HG03175 (cell line): ENCODE data around the gene GTF2H1.
"Not testable (repeated sequence)": the region's sequence is repeated elsewhere in the genome, so short reads cannot be mapped to it uniquely, and the experiment has no call there.

Experiments used
- ATAC-seq: cut with Tn5 transposase; IDR thresholded peaks from one replicate; pipeline ENCODE4 v1.9.1; 2021; ENCODE audit warnings: mild to moderate bottlenecking, moderate library complexity; ENCODE audit not compliant: unreplicated experiment

Gene GTF2H1

DNA sequence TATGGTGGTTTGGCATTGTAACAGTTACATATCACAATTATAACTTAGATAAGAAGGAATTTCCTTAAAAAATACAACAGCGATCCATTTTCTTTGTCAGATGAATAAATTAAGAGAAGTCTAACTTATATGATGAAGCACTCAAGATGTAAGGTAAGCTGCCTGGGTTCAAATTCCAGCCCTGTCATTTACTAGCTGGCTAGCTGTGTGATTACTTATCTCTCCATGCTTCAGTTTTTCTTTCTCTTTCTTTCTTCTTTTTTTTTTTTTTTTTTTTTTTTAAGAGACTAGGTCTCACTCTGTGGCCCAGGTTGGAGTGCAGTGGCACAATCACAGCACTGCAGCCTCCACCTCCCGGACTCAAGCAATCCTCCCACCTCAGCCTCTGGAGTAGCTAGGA, 49.8 kb downstream of the GTF2H1 start:
- ATAC-seq = no peak

DNA sequence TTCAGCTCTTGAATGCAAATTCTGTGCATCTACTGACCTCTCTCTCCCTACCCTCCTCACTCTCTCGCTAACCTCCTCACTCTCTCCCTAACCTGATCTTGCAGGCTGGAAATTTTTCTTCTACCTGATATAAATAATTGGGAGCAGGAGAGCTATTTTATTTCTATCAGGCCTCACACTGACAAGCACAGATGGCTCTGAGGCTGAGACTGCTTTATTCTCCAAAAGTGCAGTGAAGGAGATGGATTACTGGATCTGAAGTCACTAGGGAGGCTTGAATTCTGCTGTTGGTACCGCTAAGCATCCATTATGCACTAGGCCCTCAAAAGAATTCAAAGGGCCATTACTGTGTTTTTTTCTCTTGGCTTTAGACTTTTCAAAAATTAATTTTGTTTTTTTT, 52.6 kb downstream of the GTF2H1 start:
- no peak for ATAC-seq

DNA sequence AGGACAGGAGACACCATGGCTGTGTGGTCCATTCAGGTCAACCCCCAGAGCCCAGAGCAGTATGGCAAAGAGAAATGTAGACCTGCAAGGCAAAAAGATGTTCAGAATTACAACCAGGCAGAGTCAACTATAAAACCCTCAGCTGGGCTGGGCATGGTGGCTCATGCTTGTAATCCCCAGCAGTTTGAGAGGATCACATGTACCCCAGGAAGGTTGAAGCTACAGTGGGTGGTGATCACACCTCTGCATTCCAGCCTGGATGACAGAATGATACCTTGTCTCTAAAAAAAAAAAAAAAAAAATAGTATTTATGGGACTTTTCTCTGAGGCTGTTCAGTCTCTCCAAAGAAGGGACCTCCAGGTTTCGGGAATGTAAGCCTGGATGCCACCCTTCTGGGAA, 53.6 kb downstream of the GTF2H1 start:
- no peak for ATAC-seq

DNA sequence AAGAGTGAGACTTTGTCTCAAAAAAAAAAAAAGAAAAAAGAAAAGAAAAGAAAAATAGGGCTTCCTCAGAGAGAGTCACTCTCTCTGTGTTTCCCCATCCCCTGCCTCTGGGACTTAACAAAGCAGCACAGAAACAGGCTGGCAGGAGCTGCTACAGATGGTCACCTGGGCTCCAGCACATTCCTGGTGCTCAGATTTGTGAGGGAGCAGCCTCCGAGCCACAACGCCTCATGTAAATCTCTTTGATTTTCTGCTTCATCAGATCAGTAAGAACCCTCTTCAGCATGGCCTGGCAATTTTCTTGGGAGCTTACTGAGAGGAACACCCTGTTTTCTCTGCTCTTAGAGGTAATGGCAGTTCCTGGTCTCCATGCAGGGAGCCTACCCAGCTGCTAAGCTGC, 56.8 kb downstream of the GTF2H1 start:
- ATAC-seq = no peak

DNA sequence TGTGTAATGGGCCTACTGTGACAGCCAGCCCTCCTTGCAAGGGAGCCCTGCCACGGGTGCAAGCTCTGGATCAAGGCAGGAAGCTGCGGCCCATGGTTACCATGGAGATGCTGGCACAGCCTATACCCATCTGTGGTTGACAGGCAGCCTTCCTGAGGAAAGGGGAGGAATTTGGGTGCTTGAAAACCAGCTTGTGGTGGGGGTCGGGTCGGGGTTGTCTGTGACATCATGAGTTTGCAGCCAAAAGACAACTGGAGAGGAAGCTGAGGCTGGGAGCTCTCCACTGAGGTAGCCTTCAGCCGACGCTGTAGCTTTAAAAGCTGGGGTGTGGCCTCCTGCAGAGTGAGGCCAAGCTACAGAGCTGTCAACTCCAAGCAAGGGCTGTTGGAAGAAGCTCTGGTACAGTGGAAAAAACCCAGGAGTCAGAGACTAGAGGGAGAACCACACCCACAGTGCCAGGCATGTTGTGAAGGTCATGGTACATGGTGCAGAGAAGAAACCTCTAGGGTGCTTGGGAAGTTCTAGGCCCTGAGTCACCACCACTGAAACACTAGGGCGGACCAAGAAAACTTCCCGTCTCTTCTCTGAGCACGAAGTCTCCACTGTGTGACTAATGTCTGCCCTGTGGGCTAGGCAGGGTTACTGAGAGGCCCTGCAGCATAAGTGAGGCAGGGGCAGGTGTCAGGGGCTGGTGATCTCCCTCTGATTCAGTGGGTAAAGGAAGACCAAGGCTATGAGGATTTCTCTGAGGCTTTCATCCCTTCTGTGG, 61.2 kb downstream of the GTF2H1 start:
- ATAC-seq = peak; percentile 69

DNA sequence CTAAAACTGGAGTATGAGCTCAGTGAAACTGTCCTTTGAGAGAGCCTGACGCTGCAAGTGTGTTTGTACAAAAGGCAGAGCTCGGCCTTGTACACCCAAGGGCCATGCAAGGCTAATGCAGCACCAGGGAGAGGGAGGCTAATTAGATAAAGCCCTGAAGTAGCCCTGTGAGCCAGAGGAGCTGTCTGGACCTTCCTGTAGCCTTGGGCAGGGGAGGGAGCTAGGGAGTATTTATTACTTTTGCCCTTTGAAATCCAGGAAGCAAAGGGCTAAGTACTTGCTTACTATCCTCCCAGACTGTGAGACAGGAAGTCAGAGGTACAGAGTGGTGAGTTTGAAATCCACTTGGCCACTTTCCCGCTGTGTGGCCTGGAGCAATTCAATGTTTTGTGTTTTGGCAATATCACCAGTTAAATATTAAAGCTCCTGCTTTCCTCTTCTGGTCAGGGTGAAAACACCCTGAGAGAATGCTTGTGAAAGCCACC, 61.8 kb downstream of the GTF2H1 start:
- peak; percentile 52 for ATAC-seq

DNA sequence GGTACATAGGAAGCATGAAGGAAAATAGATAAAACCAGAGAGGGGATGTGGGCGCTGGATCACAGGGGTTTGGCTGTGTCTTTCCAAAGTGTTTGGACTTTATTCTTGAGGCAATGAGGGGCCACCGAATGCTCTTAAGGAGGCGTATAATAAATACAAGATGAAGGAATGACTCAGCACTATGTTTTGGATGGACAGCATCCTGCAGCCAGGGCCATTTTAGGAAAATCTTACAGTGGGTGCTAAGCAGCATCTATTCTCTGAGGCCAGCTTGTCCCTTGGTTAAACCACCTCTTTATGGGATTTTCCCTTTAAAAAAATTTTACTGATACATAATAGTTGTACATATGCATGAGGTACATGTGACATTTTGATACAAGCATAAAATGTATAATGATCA, 67.7 kb downstream of the GTF2H1 start:
- no peak for ATAC-seq

DNA sequence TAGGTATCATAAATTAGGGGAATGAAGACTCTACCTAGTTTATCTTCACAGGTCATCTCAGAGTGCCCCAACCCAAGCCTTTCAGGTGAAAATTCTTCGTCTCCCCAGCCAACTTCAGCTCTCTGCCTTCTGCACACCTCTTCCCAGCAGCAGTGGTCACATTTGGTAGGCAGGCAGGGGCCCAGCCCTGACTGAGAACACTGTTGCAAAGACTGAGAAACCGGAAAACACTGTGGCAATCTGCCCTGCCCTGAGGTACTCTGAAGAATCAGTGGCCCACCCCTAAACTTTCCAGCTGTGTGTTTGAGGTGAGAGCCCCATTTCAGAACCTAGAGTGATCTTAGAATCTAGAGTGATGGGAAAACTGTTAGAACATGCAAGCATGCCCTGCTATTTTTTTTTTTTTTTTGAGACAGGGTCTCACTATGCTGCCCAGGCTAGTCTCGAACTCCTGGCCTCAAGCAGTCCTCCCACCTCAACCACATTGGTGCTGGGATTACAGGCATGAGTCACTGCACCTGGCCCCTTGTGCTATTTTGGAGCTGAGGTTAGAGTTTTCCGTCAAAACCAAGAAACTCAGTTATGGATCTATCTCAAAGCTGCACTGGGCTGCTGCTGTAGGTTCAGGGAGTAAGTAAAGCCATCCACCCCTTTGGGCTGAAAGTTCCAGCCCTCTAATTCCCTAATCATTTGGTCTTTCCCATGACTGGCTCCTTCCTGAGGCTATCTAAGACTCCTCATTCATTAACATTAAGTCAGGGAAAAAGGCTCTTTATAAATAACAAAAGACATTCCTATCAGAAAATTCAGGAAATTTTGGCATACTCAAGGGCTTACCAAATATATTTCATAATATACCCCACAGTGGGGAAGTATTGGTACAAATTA, 70.3 kb downstream of the GTF2H1 start:
- ATAC-seq = no peak

DNA sequence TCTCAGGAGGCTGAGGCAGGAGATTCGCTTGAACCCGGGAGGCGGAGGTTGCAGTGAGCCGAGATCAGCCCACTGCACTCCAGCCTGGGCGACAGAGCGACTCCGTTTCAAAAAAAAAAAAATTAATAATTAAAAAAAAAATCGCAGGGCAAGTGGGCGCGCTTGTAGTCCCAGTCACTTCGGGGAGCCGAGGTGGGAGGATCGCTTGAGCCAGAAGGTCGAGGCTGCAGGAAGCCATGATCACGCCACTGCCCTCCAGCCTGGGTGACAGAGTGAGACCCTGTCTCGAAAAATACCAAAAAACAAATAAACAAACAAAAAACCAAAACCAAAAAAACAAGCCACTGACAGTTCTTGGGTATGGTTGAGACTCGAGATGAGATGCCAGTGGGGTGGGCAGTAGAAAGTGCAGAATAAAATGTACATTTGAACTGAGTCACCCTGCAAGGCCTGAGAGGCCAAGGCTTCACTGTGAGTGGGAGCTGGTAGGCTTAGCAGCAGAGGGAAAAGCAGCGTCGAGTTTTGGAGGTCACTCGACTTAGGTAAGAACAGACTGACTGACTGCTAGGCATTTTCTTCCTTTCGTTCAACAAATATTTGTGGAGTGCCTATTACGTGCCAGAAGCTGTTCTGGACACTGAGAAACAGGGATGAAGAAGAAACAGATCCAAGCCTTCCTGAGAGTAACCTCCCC, 71.4 kb downstream of the GTF2H1 start:
- ATAC-seq = no peak

DNA sequence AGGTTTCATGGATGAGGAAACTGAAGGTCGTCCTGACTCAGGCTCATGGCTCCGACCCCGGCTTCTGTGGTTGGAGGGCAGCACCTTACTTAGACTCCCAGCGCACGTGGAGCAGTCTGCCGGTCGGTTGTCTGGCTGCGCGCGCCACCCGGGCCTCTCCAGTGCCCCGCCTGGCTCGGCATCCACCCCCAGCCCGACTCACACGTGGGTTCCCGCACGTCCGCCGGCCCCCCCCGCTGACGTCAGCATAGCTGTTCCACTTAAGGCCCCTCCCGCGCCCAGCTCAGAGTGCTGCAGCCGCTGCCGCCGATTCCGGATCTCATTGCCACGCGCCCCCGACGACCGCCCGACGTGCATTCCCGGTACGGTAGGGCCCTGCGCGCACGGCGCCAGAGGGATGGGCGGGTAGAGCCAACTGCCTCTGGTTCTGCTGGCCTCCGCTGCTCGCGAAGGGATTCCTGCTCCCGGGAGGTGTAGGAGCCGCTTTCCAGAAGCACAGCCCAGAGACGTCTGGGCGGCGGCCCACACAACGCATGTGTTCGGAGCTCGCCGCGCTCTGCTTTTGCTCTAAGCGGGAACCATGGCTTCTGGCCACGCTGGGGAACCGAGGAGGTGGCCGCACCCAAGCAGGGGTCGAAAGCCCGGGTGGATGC, 72.0 kb downstream of the GTF2H1 start, which contains the start of gene LDHA:
TSS of gene LDHA (plus strand) at position 289 of the 653 bp plus-strand sequence. CDS start 2,280 bp downstream, outside the sequence.
- peak; percentile 78 for ATAC-seq

DNA sequence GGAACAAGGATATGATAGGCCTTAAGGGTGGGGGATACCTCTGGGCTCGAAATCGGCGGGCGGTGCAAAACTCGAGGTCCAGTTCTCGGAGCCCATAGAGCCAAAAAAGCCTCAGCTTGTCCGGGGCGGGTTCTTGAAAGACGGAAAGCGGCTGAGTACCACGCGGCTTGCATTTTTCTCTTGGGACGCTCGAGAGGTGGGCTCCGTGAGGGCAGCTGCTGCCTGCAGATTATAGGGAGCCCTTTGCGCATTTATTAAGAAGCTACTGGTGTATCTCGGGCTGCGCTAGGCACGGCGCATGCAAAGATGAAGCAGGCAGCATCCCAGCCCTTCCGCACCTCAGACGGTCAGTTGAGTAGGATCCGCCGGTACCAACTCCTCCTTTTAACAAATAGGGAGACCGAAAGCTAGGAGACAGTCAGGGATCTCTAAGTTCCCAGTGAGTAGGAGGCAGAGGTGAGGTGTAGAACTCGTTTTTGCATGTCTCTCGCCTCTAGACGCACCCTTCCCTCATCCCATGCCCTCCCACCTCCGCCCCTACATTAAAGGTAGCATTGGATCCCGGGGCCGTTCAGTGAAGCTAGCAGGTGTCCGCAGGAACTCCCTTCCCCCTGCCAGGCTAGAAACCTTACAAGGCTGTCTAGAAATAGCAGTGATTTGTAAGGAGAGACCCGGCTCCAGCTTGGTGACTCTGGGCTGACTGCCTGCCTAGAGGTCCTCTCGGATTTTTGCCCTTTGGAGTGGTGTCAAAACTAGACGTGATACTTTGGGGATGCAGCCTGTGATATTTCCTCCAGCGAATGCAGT, 72.8 kb downstream of the GTF2H1 start:
- ATAC-seq = no peak

DNA sequence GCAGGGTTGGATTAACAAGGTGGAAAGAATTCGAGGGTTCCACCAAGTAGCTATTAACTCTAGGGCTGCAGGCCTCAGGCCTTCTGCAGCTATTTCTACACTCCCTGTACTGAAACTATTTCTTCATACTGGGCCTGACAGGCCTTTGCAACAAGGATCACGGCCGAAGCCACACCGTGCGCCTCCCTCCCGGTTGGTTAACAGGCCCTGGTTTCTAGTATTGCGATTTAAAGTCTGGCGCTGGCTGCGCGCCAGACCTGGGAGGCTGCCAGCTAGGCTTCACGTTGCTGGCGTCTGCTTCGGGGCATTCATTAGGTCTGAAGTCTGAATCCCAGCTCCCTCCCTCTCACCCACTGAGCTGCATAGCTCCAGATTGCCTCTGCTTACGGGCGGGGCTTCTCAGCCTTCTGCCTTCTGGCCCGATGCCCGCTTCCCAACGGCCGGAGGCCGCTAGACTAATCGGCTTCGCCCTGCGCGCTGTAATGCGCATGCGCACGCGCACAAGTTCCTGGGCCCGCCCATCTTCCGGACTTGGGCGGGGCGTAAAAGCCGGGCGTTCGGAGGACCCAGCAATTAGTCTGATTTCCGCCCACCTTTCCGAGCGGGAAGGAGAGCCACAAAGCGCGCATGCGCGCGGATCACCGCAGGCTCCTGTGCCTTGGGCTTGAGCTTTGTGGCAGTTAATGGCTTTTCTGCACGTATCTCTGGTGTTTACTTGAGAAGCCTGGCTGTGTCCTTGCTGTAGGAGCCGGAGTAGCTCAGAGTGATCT, 73.6 kb downstream of the GTF2H1 start:
- peak; percentile 69 for ATAC-seq

DNA sequence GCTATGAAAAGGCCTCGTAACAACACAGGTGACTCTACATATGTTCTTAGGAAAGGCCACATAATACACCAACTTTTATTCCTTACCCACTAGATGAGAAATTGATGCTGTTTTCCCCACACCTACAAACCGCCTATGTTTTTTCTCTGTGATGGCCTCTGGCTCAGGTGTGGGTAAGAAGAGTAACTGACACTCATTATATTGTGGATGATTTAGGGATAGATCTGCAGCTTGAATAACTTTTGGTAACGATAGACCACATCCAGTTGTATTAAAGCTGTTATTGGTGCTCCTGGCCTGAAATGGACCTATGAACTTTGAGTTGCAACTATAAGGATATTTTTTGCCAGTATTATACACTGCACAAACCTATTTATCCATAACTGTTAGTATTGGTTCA, 75.6 kb downstream of the GTF2H1 start:
- no peak for ATAC-seq

DNA sequence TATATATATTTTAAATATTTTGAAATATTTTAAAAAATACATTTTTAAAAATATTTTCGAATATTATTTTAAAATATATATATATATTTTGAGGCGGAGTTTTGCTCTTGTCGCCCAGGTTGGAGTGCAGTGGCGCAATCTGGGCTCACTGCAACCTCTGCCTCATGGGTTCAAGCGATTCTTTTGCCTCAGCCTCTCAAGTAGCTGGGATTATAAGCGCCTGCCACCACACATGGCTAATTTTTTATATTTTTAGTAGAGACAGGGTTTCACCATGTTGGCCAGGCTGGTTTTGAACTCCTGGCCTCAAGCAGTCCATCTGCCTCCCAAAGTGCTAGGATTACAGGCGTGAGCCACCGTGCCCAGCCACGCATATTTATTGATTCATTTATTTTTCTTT, 78.7 kb downstream of the GTF2H1 start:
- ATAC-seq = not testable (repeated sequence)

DNA sequence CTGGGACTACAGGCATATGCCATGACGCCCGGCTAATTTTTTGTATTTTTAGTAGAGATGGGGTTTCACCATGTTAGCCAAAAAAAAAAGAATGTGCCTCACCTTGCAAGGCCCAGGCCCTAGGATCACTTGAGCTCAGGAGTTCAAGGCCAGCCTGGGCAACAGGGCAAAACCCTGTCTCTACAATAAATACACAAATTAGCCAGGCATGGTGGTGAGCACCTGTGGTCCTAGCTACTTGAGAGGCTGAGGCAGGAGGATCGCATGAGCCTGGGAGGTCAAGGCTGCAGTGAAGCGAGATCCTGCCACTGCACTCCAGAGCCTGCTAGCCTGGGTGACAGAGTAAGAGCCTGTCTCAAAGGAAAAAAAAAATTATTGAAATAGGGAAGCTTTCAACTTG, 81.7 kb downstream of the GTF2H1 start:
- no peak for ATAC-seq

DNA sequence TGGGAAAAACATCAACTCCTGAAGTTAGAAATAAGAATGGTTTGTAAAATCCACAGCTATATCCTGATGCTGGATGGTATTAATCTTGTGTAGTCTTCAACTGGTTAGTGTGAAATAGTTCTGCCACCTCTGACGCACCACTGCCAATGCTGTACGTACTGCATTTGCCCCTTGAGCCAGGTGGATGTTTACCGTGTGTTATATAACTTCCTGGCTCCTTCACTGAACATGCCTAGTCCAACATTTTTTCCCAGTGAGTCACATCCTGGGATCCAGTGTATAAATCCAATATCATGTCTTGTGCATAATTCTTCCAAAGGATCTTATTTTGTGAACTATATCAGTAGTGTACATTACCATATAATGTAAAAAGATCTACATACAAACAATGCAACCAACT, 85.0 kb downstream of the GTF2H1 start:
- not testable (repeated sequence) for ATAC-seq

DNA sequence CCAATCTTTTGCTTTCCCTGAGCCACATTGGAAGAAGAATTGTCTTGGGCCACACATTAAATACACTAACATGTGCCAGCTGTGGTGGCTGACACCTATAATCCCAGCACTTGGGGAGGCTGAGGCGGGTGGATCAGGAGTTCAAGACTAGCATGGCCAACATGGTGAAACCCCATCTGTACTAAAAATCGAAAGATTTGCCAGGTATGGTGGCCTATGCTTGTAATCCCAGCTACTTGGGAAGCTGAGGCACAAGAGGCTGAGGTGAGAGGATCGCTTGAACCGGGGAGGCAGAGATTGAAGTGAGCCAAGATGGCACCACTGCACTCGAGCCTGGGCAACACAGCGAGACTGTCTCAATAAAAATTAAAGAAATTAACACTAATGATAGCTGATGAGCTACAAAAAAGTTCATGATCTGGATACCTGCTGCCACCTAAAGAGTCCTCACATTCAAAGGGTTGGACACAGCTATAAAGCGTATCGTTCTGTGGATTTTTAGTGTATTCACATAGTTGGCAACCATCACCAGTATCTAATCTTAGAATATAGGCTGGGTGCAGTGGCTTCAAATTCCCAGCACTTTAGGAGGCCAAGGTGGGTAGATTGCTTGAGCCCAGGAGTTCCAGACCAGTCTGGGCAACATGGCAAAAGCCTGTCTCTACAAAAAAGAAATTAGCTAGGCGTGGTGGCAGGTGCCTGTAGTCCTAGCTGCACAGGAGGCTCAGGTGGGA, 86.4 kb downstream of the GTF2H1 start:
- ATAC-seq = no peak

DNA sequence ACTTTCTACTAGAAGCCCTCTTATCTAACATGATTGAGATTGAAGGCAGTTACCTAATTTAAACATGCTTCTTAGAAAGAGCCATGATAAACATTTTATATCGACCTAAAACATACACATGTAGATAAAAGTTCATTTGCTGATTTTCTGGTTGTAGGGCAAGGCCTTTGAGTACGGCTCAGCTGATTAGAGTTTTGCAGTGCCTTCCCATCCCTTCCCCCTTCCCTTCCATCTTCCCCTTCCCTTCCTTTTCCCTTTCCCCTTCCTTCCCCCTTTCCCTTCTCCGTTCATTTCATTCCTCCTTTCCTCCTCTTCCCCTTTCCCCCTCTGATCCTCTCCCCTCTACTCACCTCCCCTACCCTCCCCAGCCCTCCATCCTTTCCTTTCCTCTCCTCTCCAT, 94.1 kb downstream of the GTF2H1 start:
- ATAC-seq = no peak
